C4-2B (cell line): ENCODE results near the gene MEX3A.

Experiments used
- CTCF ChIP-seq: fragments of 450-650 bp; conservative IDR thresholded peaks from 2 replicates; pipeline ENCODE4 v1.5.1; 2017; ENCODE audit warnings: mild to moderate bottlenecking
- ZFX ChIP-seq: fragments of 450-650 bp; IDR thresholded peaks from 2 replicates; pipeline ENCODE4 v1.6.1; 2017

- TF ChIP-seq CTCF: no peak
- TF ChIP-seq ZFX: no peak
Observed at GRCh38 chr1:156056326-156056849, 25.9 kb downstream of the MEX3A start.
